CD4-positive, alpha-beta memory T cell (primary cell): ENCODE results near the gene CUEDC1. TPM values are rescaled to one million over a fixed set of nuclear protein-coding genes. Genes with fewer than 3 reads are reported as not detected.

Experiments used
- CTCF ChIA-PET: fragments of 350-600 bp; sonication (Branson Sonifier 250); formaldehyde crosslinking; loops from one replicate; lab custom pipeline; 2021; ENCODE audit warnings: inconsistent platforms; ENCODE audit not compliant: partially characterized antibody; lab: Charles Lee
- POLR2A ChIA-PET: fragments of 350-600 bp; sonication (Branson Sonifier 250); formaldehyde crosslinking; loops from one replicate; lab custom pipeline; 2021; ENCODE audit not compliant: partially characterized antibody; lab: Charles Lee
- DNase-seq, 5 donors: peaks; one replicate each; pipeline versions ENCODE4 v3.0.0 to v3.0.0-alpha.2; 2020 to 2022; ENCODE audit warnings: mixed read lengths in 1 of 5
- H3K27ac ChIP-seq: one replicate; pipeline ENCODE4 v1.7.0; 2013; ENCODE audit warnings: low read depth, low read length
- H3K27me3 ChIP-seq: 2 replicates; pipeline ENCODE4 v1.7.0; 2013; ENCODE audit warnings: mild to moderate bottlenecking, low read length, moderate library complexity; ENCODE audit not compliant: insufficient read depth
- H3K36me3 ChIP-seq: 2 replicates; pipeline ENCODE4 v1.7.0; 2013; ENCODE audit warnings: mild to moderate bottlenecking, low read length, moderate library complexity; ENCODE audit not compliant: insufficient read depth
- H3K4me1 ChIP-seq: 2 replicates; pipeline ENCODE4 v1.7.0; 2013; ENCODE audit warnings: mild to moderate bottlenecking, low read length, moderate library complexity; ENCODE audit not compliant: insufficient read depth
- H3K4me3 ChIP-seq, 2 donors: one replicate each; pipeline ENCODE4 v1.7.0; 2013; ENCODE audit warnings: low read length in 2 of 2, mild to moderate bottlenecking in 1 of 2
- H3K9me3 ChIP-seq, 2 donors: one replicate each; pipeline ENCODE4 v1.7.0; 2013; ENCODE audit warnings: low read length in 2 of 2, control low read depth in 1 of 2; ENCODE audit not compliant: control insufficient read depth in 1 of 2
- H3K27ac Mint-ChIP-seq, 7 donors: one replicate each; pipeline ENCODE4 v1.8.0; 2020 to 2021; ENCODE audit warnings: mixed read lengths in 7 of 7, mild to moderate bottlenecking in 6 of 7, inconsistent platforms in 3 of 7, moderate library complexity in 3 of 7
- H3K27me3 Mint-ChIP-seq, 2 donors: one replicate each; pipeline ENCODE4 v1.8.0; 2020 to 2021; ENCODE audit warnings: mixed read lengths in 2 of 2
- H3K36me3 Mint-ChIP-seq, 2 donors: one replicate each; pipeline ENCODE4 v1.8.0; 2020 to 2021; ENCODE audit warnings: mixed read lengths in 2 of 2, inconsistent platforms in 1 of 2, mild to moderate bottlenecking in 1 of 2
- H3K4me1 Mint-ChIP-seq, 4 donors: one replicate each; pipeline ENCODE4 v1.8.0; 2020 to 2021; ENCODE audit warnings: mixed read lengths in 4 of 4, mild to moderate bottlenecking in 1 of 4
- H3K4me3 Mint-ChIP-seq, 8 donors: one replicate each; pipeline ENCODE4 v1.8.0; 2020 to 2021; ENCODE audit warnings: mixed read lengths in 8 of 8, mild to moderate bottlenecking in 7 of 8, moderate library complexity in 6 of 8, inconsistent platforms in 3 of 8
- H3K9me3 Mint-ChIP-seq, 8 donors: one replicate each; pipeline ENCODE4 v1.8.0; 2020 to 2021; ENCODE audit warnings: mixed read lengths in 8 of 8, mild to moderate bottlenecking in 5 of 8, inconsistent platforms in 3 of 8, moderate library complexity in 1 of 8
- intact Hi-C: fragments of 100-400 bp; cut with micrococcal nuclease; formaldehyde crosslinking; loops from one replicate; pipeline ENCODE4 v1.15.1; 2023
- polyA plus RNA-seq, 2 donors: library from polyadenylated mRNA; unstranded; fragments of 300-500 nt; fragmentation: Illumina TruSeq; gene quantifications; one replicate each; pipeline ENCODE4 v1.2.3, GENCODE V29; 2021
- total RNA-seq, 2 experiments: library from RNA; stranded (reverse); gene quantifications; one replicate each; pipeline ENCODE4 v1.2.3, GENCODE V29; 2021

The CUEDC1 gene
- total and polyA plus RNA-seq, 4 experiments from 2014 or later, result 0.61 to 0.90 TPM; not detected in 2

- no peaks in the 10 kb centered on the region for H3K9me3 Mint-ChIP-seq
- ChIA-PET POLR2A (interaction anchor here (0.6 to 7.1 kb wide), 12 partner anchors 7 to 154 kb away, joined by 3 to 65 read pairs (median 4); partner anchors contain the start of genes MRPS23, SRSF1 and VEZF1), CTCF (interaction anchor here (0.6 to 10.9 kb wide), 42 partner anchors 8 to 201 kb away, joined by 3 to 202 read pairs (median 5); partner anchors contain the start of genes CUEDC1, MRPS23, SRSF1 and VEZF1)
- DNase-seq, result peak in 4 of 5 donors; percentile 69 to 75 (median 74)
- H3K4me1 ChIP-seq, result peaks cover 47% of the 10 kb centered on the region
- H3K27me3 Mint-ChIP-seq, result no peaks in the 10 kb centered on the region
- H3K4me1 Mint-ChIP-seq, result peaks cover 27 to 55% (median 39%) of the 10 kb centered on the region in 4 donors
- no peaks in the 10 kb centered on the region for H3K27me3 ChIP-seq
- H3K36me3 Mint-ChIP-seq, result peaks cover 23 to 52% of the 10 kb centered on the region in 2 donors
- peaks cover 33% of the 10 kb centered on the region for H3K36me3 ChIP-seq
- intact Hi-C loops, result loop anchor here (1.0 to 10.0 kb wide), 10 partner anchors 12 to 915 kb away; partner anchors contain the start of genes AKAP1, CCDC182 and CUEDC1
- no peak overlapping the region for H3K4me3 ChIP-seq
- peak overlapping the region; percentile 5 for H3K27ac ChIP-seq
- no peak overlapping the region for H3K4me3 Mint-ChIP-seq
- H3K27ac Mint-ChIP-seq, result peak overlapping the region; percentile 17 to 80 (median 70)
- no peaks in the 10 kb centered on the region for H3K9me3 ChIP-seq
Measured at GRCh38 chr17:57999496-58000017, 44.3 kb upstream of the CUEDC1 start.

DNA sequence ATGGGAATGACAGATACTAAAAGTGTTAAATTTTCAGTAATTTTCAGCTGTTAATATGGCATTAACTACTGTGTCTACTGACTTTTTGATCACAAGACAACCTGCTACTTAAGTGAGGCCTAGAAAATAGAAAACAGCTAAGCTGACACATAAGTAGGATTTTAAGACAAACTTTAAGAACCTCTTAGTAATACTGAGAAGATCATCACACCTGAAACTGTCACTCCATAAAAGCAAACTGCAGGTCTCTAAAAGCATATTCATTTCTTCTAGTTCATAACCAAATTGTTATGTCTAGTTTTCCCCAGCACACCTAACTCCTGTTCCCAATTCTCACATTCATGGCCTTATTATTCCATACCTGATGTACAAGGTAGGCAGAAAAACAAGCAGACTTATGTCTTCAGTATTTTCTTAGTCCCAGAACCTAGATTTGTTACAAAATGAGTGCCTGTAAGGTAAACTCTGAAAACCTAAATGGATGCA is 43.8 kb upstream of the CUEDC1 start:
- no peak for DNase-seq
- Histone ChIP-seq H3K4me1 (peaks cover 43% of the 10 kb centered on the region), H3K4me3 (no peak overlapping the region), H3K27ac (peak overlapping the region; percentile 5), H3K36me3 (peaks cover 28% of the 10 kb centered on the region), H3K27me3 (no peaks in the 10 kb centered on the region), H3K9me3 (no peaks in the 10 kb centered on the region)
- H3K27me3 Mint-ChIP-seq, result no peaks in the 10 kb centered on the region
- peaks cover 19 to 47% of the 10 kb centered on the region in 2 donors for H3K36me3 Mint-ChIP-seq
- H3K4me3 Mint-ChIP-seq, result no peak overlapping the region
- ChIA-PET CTCF (interaction anchor here (0.6 to 10.9 kb wide), 40 partner anchors 7 to 173 kb away, joined by 3 to 202 read pairs (median 5); partner anchors contain the start of genes CUEDC1, MRPS23, SRSF1 and VEZF1), POLR2A (interaction anchor here (0.6 to 7.1 kb wide), 12 partner anchors 8 to 155 kb away, joined by 3 to 65 read pairs (median 4); partner anchors contain the start of genes MRPS23, SRSF1 and VEZF1)
- intact Hi-C loops, result loop anchor here (1.0 to 5.0 kb wide), 7 partner anchors 12 to 252 kb away; partner anchors contain the start of genes CCDC182 and CUEDC1
- peaks cover 28 to 55% (median 39%) of the 10 kb centered on the region in 4 donors for H3K4me1 Mint-ChIP-seq
- H3K9me3 Mint-ChIP-seq, result no peaks in the 10 kb centered on the region
- peak overlapping the region; percentile 60 to 80 (median 70) for H3K27ac Mint-ChIP-seq

DNA sequence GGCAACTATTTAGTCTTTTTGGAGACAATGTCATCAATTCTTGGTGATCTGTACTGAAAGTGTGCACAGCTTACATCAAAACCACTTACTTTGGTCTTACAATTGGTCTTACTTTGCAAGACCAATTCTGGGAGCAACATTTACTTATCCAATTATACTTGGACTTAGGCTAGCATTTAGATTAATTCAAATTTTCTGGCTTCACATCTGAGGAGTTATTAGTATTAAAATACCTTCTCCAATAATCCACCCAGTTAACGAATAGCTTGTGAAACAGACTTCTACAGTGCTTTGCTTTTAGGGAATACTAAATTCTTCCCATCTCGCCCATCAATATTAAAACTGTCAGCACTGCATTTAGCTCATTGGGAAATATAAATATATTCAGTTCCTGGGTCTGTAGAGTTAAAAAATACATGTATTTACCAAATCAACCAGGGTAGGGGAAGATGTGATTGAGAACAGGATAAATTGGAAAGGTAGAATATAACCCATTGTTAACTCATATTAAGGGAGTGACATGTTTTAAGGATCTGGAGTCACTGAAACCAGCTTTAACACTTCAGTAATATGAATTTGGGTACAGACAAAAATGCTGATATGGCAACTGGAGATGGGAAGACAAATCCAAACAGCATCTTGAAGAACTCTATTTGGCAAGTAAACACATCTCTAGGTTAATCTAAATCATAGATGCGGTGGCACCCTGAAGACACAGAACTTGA is 42.0 kb upstream of the CUEDC1 start:
- Mint-ChIP-seq H3K36me3 (peaks cover 2 to 28% of the 10 kb centered on the region in 2 donors), H3K9me3 (no peaks in the 10 kb centered on the region), H3K4me3 (no peak overlapping the region), H3K4me1 (peaks cover 25 to 51% (median 38%) of the 10 kb centered on the region in 4 donors), H3K27ac (peak overlapping the region in 3 of 7 donors; percentile 40 to 62 (median 57)), H3K27me3 (no peaks in the 10 kb centered on the region)
- DNase-seq, result no peak
- intact Hi-C loops, result loop anchor here (5.0 kb wide), 2 partner anchors 40 to 250 kb away; partner anchors contain the start of genes CCDC182 and CUEDC1
- POLR2A ChIA-PET, result interaction anchor here (0.6 to 7.1 kb wide), 9 partner anchors 8 to 139 kb away, joined by 3 to 65 read pairs (median 3); partner anchors contain the start of genes CUEDC1, SRSF1 and VEZF1
- Histone ChIP-seq H3K27me3 (no peaks in the 10 kb centered on the region), H3K27ac (no peak overlapping the region), H3K36me3 (peaks cover 12% of the 10 kb centered on the region), H3K4me1 (peaks cover 41% of the 10 kb centered on the region), H3K9me3 (no peaks in the 10 kb centered on the region), H3K4me3 (no peak overlapping the region)
- CTCF ChIA-PET, result interaction anchor here (0.6 to 10.9 kb wide), 15 partner anchors 8 to 437 kb away, joined by 3 to 202 read pairs (median 7); partner anchors contain the start of genes SRSF1 and VEZF1

- no peaks in the 10 kb centered on the region for H3K9me3 Mint-ChIP-seq
- peak overlapping the region; percentile 59 to 88 (median 76) for H3K27ac Mint-ChIP-seq
- ChIA-PET POLR2A (interaction anchor here (1.5 to 7.1 kb wide), 4 partner anchors 12 to 158 kb away, joined by 5 to 65 read pairs (median 8); partner anchors contain the start of genes CUEDC1 and SRSF1), CTCF (interaction anchor here (0.8 to 10.9 kb wide), 16 partner anchors 9 to 137 kb away, joined by 3 to 202 read pairs (median 4); partner anchors contain the start of gene SRSF1)
- intact Hi-C loops, result loop anchor here (1.0 to 5.0 kb wide), 6 partner anchors 8 to 248 kb away; partner anchors contain the start of genes CCDC182 and CUEDC1
- H3K36me3 Mint-ChIP-seq, result peaks cover 0 to 15% of the 10 kb centered on the region in 2 donors
- H3K4me1 ChIP-seq, result peaks cover 28% of the 10 kb centered on the region
- no peaks in the 10 kb centered on the region for H3K27me3 ChIP-seq
- H3K4me3 Mint-ChIP-seq, result peak overlapping the region in 4 of 8 donors; percentile 2 to 74 (median 33)
- H3K9me3 ChIP-seq, result no peaks in the 10 kb centered on the region
- H3K27ac ChIP-seq, result peak overlapping the region; percentile 29
- H3K4me3 ChIP-seq, result no peak overlapping the region
- peaks cover 22 to 47% (median 36%) of the 10 kb centered on the region in 4 donors for H3K4me1 Mint-ChIP-seq
- peak; percentile 56 to 65 (median 59) for DNase-seq
- H3K36me3 ChIP-seq, result peaks cover under 1% of the 10 kb centered on the region
- no peaks in the 10 kb centered on the region for H3K27me3 Mint-ChIP-seq
Measured at GRCh38 chr17:57995076-57995956, 40.1 kb upstream of the CUEDC1 start.

DNA sequence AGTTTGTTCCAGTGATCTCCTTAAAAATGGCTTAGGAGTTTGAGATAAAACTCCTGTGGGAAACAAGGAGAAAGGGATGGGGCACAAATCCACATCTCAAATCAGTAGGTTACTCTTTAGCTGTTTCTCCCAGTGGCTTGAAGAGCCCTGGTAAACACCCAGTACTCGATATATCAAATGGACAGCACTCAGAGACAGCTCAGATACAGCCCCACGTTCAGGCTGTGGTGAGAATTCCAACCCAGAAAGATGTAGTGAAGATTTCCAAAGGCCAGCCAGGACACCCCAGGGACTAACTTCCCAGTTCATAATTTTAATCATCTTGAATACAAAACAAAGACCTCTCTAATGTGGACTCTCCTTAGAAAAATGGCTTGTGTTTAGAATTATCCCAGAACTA is 39.2 kb upstream of the CUEDC1 start:
- peak overlapping the region in 4 of 7 donors; percentile 7 to 65 (median 50) for H3K27ac Mint-ChIP-seq
- ChIA-PET POLR2A (interaction anchor here (1.5 to 7.1 kb wide), 3 partner anchors 12 to 158 kb away, joined by 5 to 65 read pairs (median 8); partner anchors contain the start of gene SRSF1), CTCF (interaction anchor here (0.8 to 10.9 kb wide), 12 partner anchors 9 to 136 kb away, joined by 3 to 202 read pairs (median 4); partner anchors contain the start of gene SRSF1)
- H3K36me3 Mint-ChIP-seq, result peaks cover 0 to 9% of the 10 kb centered on the region in 2 donors
- Histone ChIP-seq H3K27ac (no peak overlapping the region), H3K9me3 (no peaks in the 10 kb centered on the region), H3K4me1 (peaks cover 29% of the 10 kb centered on the region), H3K4me3 (no peak overlapping the region), H3K36me3 (no peaks in the 10 kb centered on the region), H3K27me3 (no peaks in the 10 kb centered on the region)
- H3K4me1 Mint-ChIP-seq, result peaks cover 25 to 49% (median 37%) of the 10 kb centered on the region in 4 donors
- H3K9me3 Mint-ChIP-seq, result no peaks in the 10 kb centered on the region
- H3K4me3 Mint-ChIP-seq, result no peak overlapping the region
- DNase-seq, result no peak
- H3K27me3 Mint-ChIP-seq, result no peaks in the 10 kb centered on the region
- intact Hi-C loops, result no loop called here
